GM21423 (cell line): Measurements from ENCODE around the gene TP53TG5.
"Not testable (repeated sequence)": the region's sequence is repeated elsewhere in the genome, so short reads cannot be mapped to it uniquely, and the experiment has no call there.

Experiments used
- ATAC-seq: cut with Tn5 transposase; IDR thresholded peaks from one replicate; pipeline ENCODE4 v1.9.1; 2021; ENCODE audit warnings: mild to moderate bottlenecking, moderate library complexity; ENCODE audit not compliant: unreplicated experiment

The TP53TG5 gene

DNA sequence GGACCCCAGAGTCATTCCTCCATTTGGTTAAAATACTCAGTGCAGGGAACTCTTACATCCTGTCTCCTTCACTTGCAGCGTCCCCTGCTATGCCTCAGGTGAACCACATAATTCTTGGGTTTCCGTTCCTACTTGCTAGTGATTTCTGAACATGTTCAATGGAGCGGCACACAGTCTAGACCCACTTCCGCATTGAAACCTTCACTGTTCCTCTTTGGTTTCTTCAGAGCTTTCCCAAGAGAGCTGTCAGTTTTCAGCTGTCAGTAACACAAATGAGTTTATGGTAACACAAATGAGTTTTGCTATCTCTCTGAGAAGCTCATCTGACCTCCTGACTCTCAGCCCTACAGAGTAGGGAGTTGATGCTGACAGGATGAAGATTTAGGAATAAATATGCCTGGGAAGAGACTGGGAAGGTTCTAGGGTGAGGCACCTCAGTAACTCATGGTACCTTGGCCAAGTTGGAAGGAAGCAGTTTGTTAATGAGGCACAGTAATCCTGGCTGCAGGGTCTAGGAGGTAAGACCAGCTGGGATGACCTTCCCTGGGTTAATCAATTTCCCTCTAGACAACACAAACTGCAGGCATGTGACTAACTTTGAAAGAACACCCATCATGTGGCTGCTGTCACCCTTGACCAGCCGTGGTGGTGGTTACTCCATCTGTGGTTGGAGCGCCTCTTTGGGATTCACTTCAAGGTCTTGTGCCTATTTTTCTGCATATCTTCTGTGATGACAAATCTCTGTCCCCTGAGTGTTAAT, 9.7 kb downstream of the TP53TG5 start:
- peak; percentile 79 for ATAC-seq

DNA sequence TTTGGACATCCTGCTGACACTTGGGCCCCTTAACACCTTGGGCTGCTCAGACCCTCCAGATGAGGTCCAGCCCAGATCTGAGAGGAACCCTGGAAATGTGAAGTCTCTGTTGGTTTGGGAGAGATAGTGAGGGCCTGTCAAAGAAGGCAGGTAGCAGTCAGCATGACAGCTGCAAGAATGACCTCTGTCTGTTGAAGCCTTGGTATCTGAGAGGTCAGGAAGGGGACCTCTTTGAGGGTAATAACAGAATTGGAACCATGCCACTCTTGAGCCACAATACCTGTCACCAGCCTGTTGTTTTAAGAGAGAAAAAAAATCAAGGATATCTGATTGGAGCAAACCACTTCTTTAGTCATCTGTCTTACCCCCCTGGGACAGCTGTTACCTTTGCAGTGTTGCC, 11.0 kb downstream of the TP53TG5 start:
- ATAC-seq = no peak

DNA sequence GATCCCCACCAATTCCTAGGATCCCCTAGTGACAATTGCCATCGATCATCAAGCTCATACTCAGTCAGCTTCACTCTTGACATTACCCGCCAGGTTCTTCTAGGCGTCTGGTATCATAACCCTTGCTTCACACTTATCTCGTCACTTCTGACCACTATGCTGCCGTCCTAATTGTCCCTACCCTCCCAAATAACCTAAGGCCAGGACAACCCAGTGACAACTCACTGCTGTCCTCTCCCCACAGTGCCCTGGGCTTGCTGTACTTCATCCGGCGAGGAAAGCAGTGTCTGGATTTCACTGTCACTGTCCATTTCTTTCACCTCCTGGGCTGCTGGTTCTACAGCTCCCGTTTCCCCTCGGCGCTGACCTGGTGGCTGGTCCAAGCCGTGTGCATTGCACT, 11.5 kb downstream of the TP53TG5 start:
- no peak for ATAC-seq

DNA sequence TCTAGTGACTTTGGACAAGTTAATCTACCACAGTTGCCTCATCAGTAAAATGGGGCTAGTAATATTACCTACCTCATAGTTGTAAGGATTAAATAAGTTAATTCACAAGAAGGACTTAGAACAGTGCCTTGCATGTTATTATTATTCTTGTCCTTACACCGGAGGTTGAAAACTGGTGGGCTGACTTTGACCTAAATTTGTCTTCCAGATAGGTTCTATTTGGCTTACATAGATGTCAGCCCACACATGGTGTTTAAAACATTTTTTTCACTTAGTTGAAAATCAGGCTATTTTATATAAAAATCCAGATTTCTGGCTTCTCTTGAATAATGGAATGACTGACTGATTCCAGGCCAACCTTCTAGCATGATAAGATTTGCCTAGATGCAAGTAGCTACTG, 11.9 kb downstream of the TP53TG5 start:
- ATAC-seq = no peak

DNA sequence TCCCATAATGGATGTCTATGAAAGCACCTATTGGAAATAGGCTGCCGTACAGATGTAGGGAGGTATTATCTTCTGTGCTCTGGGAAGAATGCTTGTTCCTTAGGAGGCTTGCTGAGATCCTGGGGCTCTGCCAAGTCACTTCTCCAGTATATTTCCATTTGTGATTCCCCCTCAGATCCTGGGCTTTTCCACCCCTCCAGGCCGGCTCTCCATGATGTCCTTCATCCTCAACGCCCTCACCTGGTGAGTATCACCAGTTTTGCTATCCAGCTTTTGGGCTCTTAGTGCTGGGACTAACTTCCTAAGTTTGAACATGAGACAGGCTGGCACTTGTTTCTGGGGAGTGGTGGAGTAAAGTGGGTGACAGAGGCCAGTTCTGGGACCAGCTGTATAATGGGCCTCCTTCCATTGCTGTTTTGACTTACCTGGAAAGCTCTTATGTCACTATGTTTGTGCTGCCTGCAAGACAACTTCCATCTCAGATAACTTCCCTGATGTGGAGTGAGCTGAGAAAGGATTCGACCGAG, 12.6 kb downstream of the TP53TG5 start:
- no peak for ATAC-seq

DNA sequence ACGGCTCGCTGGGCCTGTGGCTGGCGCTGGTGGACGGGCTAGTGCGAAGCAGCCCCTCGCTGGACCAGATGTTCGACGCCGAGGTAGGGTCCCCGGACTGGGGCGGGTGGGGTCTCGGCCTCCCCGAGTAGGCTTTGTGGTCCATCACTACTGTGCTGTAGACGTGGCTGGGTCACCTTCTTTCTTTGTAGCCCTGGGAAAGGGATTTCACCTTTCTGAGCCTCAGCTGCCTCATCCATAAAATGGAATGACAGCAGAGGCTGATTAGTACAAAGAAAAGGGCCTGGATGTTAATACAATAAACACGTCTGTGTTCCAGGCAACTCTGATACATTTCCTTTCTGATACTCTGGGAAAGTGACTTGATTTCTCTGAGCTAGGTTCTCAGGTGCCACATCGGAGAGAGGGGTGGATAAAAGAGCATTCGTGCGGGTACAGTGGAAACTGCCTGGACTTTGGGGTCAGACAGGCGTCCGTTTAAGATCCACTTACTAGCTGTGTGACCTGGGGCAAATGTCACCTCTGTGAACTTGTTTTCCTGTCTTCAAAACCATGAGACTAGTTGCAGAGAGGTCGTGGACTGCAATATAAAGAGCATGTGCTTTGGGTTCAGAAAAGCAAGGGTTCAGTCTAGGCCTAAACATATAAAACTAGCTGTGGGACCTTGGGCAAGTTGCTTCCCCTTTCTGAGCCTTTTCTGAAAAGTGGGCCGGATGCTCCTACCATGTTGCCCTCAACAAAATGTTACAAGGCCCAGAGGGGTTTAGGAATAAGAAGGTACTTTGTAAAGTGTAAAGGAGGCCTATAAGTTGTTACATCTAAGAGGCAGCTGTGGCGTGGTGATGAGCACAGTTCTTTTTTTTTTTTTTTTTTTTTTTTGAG, 14.3 kb downstream of the TP53TG5 start:
- peak; percentile 3 for ATAC-seq

DNA sequence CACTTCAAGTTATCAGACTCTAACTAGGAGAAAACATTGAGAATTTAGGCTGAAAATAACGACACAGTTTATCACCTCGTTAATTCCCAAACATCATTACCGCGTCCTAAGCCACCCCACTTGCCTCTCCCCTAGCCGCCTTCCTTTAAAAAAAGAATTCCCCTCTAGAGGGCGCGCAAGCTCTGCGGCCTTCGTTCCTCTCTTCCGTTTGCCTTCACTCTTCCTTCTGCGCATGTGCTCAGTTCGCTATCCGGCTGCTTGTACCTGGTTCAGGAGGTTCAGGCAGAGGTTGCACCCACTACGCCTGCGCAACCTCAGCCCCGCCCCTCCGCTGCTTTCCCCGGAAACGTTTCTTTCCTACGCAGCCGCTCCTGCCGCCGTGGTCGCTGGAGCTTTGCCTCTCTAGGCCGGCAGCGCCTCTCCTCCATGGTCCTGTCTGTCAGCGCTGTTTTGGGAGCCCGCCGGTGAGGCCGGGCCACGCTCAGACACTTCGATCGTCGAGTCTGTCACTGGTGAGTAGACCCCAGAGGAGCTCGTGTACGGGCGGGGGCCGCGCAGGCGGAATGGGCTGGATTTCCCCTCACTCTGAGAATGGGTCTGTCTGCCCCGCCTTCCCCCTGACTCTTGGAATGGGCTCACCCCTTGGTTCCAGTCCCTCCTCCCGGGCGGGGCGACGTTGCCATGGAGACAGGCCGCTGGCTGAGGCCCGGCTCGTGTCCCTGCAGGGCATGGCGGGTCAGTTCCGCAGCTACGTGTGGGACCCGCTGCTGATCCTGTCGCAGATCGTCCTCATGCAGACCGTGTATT, 15.1 kb downstream of the TP53TG5 start, which contains the start of gene SYS1:
TSS of gene SYS1 (plus strand) at position 353 of the 807 bp plus-strand sequence. CDS start at position 729, 376 bp downstream.
- ATAC-seq = peak; percentile 75

DNA sequence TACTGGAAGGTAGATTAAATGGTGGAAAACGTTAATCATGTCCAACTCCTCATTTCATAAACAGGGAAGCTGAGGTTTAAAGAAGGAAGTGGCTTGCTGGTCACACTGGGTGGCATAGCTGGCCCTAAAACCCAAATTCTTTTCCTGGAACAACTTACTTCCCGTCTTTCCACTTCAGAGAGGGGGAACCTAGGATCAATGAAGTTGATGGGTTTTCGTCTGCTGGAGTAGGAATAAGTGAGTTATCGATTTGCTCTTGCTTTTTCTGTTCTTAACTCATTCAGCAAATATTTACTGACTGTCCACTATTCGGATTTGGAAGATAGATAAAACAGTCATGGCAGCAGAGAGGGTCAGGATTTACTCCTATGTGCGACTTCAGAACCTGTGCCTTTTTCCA, 16.3 kb downstream of the TP53TG5 start:
- no peak for ATAC-seq

DNA sequence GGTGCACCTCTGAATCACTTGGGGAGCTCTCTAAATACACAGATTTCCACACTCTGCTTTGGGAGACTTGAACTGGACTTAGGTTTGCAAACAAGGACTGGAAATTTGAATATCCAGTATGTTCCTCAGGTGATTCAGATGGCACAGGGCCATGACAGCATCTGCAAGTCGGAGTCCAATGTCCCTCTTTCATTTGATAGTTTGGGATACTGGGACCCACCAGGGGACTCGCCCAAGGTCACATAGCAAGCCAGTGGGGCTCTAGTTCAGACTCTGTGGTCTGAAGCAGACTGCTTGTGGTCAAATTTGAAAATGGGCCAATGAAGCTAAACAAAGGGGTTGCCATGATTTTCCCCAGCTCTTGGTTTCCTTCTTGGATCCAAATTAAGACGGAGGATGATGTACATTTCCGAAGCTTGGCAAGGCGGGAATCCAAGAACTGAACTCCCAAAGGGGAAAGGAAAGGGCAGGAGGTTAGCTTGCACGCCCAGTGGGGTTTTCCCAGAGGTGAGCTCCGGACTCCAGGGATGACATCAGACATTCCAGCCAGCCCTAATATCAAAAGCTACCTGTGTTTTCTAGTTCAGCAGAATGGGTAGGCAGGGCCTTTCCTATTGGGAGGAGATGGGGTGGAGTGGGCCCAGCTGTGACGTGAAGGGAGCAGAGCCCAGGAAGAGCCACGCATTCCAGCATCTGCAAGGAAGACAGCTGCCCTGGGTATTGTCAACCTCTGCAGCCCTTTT, 18.5 kb downstream of the TP53TG5 start:
- no peak for ATAC-seq

DNA sequence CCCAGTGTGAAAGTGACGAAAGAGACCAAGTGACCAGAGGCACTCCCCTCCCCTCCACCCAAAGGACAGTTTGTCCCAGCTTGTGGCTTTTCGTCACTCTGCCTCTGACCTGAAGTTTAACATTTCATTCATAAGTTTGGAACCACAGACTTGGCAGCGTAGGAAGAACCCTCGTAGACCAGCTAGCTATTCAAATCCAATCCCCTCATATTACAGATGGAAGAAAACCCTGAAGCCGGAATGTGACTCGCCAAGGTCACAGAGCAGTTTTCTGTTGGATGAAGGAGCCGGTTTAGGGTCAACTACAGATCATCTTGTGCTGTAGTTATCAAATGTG, 19.1 kb downstream of the TP53TG5 start:
- no peak for ATAC-seq

DNA sequence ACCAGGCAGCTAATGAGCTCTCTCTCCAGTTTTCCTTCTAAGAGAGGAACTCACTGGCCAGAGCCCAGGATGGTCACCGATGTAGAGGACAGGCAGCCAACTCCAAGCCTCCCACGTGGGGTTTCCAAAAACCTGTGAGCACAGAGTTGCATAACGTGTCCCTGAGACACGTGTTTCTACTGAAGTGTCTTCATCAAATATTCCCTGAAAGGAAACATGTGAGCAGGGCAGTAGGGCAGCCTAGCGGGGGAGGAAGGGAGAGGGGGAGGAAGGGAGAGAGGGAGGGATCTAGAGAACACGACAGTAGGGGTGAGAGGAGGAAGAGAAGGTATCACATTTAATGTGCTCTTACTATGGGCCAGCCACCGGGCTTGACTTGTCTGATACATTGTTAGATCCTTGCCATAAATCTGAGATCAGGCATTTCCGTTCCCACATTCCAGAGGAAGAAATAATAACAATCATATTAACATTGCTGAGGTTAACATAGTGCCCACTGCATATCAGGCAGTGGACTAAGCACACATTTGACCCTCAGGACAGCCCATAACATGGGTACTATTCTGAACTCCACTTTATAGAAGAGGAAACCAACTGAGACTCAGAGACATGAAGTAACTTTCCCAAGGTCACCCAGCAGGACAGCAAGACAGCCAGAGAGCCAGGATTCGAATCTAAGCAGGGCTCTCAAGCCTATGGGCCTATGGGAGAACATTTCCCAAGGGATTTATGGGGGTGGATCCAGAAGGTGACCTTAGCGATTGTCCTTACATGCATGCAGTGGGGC, 19.6 kb downstream of the TP53TG5 start:
- no peak for ATAC-seq

DNA sequence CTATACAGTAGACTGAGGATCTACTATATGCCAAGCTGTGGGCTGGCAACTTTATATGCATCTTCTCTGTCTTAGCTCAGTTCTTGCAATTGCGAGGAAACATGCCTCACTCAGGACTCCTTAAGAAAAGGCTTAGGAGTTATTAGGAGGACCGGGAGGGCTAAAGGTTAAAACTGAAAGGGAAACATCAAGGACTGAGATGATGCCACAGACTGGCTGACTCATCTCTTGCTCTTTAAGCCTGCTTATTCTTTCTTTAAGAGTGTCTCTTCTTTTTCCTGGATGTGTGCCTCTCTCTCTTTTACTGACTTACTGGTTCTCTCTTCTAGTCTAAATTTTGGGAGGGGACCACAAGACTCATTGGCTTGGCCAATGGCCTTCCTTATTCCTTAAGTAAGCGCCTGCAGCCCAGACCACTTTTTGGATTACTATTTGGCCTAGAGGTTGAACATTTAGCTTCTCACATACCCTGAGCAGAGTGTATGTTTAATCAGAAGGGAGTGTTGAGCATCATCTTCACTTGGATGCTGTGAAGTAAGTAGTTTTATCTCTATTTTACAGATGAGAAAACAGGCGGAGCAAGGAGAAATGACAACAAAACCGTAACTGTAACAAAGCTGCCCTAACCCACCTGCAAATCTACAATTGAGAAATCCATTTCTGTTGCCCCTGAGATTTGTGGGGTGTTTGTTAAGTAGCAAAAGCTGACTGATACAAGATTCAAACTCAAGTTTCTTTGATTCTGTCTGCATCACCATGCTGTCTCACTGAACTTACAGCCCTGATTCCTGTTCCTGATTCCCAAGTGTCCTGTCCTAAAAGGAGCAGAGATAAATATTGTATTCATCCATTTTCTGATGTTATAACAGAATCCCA, 22.7 kb downstream of the TP53TG5 start:
- no peak for ATAC-seq

DNA sequence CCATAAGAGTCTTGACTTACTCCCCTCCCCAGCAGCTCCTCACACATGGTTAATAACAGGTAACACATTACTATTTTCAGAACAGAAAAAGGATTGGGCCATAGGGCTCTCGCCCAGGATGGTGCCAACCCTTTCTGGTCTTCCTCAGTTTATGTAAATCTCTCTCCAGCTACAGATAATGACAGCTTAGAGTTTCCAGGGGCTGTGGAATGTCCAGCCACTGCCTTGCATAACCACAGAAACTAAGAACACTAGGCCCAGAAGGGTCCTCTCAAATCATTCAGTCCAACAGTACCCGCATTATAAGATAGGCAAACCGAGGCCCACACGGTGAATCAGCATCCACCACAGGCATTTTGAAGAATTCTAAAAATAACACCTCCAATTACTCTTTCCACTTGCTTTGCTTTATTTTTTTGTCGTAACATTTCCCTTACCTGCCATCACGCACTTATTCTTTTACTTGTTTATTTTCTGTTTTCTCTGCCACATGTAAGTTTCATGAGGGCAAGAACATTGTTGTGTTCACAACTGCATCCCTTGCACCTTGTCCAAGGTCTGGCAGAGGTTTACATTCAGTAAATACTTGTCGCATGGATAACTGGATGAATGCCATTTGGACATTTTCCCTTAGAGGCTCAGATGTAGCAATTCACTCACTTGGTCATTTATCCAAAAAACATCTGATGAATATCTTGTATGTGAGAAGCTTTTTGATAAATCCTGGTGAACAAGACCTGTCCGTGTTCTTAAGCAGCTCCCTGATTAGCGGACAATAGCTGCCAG, 23.5 kb downstream of the TP53TG5 start:
- no peak for ATAC-seq

DNA sequence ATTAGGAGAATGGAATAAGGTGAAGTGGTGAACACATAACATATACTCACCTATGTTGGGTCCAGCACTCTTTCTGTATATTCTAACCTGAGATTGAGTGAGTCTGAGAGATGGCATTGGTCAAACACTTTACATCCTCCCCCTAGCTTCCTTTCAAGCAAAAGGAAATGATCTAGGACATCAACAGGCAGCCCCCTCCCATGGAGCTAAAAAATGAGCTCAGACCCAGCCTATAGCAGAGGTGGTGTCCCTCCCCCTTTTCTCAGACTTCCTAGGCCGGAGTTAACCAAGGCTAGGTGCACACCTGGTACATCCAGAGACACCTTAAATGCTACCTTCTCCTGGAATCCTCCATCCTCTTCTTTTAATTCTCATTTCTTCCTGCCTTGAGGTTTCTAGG, 24.4 kb downstream of the TP53TG5 start:
- ATAC-seq = no peak

DNA sequence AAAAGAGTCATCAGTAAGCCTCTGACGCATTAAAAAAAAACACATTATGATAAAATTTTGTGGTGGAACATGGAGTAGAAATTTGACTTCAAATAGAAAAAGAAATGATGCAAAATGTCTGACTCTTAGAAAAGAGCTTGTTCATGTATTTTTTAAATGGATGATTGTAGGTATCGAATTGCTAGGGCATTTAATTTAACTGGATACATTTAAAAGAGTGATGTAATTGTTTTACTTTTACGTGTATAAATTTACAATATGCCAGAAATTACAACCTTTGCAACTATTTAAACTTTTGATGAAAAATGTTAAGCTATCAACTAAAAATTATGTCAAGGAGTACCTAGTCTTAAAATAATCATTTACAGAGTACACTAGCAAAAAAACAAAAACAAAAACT, 25.4 kb downstream of the TP53TG5 start:
- no peak for ATAC-seq

DNA sequence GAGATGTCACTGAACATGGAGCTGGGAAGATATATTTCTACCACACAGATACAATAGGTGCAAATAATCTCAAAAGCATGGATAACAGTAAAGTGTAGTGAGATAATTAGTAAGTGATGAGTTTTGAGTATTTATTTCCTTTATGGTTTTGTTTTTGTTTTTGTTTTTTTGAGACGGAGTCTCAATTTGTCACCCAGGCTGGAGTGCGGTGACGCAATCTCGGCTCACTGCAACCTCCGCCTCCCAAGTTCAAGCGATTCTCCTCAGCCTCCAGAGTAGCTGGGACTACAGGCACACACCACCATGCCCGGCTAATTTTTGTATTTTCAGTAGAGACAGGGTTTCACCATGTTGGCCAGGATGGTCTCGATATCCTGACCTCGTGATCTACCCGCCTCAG, 27.3 kb downstream of the TP53TG5 start:
- not testable (repeated sequence) for ATAC-seq

DNA sequence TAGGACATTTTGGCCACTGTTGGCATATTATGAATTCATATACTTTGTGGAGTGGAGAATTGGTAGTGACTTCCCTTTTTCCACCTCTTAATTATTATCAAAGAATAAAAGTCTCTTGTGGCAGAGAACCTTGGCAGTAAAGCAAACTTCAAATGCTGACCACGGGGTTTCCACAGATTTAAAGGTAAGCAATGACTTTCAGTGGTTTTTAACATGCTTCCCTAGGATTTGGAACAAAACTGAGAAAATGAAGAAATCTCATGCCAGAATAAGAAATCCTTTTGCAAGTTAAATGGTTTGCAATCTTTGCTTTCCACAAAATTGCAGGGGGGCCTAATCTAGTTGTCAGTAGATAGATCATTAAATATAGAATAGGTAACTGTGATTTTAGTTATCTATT, 27.9 kb downstream of the TP53TG5 start:
- ATAC-seq = no peak
